ENCODE data around the gene ENHO.

ENHO gene

DNA sequence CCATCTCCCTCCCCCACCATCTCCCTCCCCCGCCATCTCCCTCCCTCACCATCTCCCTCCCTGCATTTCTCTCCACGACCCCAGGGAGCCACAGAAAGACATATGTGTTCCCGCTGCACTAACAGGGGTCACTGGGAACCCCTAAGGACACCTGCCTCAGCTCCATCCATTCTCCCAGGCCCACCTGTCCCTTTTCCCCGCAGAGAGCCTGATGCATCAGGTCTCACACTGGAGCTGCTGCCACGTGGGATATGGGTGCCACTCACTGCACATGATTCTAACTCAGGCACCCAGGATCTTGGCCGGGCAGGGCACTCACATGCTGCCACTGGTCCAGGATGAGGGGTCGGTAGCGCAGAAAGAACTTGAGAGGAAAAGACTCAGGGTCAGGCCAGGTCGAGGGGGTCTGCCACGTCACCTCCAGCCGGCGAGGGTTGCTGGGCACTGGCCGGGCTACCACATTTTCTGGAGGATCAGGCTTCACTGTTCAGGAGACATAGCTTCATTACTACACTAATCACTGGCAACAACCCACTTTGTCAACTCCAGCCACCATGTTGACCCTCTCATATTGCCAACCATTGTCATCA lies 33.2 kb upstream of the ENHO start:
- H4K91ac ChIP-seq (ENCODE audit: low read depth, low read length, poor library complexity), result no peak overlapping the region
- H3K14ac ChIP-seq (ENCODE audit: low read length), result no peak overlapping the region
- no peaks in the 10 kb centered on the region for H3K79me1 ChIP-seq (ENCODE audit: low read depth, low read length)
- no CpG with 5 or more reads among the region's 13 CpGs for WGBS, 2 donors (ENCODE audit: extremely low coverage in 2 of 2, insufficient read length in 2 of 2, insufficient replicate concordance in 1 of 2)
- peaks cover 27 to 34% of the 10 kb centered on the region in 2 donors for H3K4me1 ChIP-seq (ENCODE audit: control insufficient read depth in 2 of 2, insufficient read depth in 1 of 2, low read depth in 1 of 2, low read length in 2 of 2)
- H3K27ac ChIP-seq (replicated peaks; ENCODE audit: low read length), result no peak overlapping the region
- H3K9ac ChIP-seq (ENCODE audit: low read depth, low read length, poor library complexity), result peak overlapping the region; percentile 18
- H3K36me3 ChIP-seq (replicated peaks in 1 of 2; ENCODE audit: control insufficient read depth in 2 of 2, insufficient read depth in 2 of 2, low read length in 2 of 2), result peaks cover 27 to 96% of the 10 kb centered on the region in 2 donors
- H4K8ac ChIP-seq (ENCODE audit: low read depth, low read length), result no peak overlapping the region
- no peak for DNase-seq (ENCODE audit: low spot score)
- H3K4me3 ChIP-seq (ENCODE audit: low read length in 2 of 2), result no peak overlapping the region
- H2BK15ac ChIP-seq (ENCODE audit: low read length), result no peak overlapping the region
- H3K4me2 ChIP-seq (ENCODE audit: insufficient read depth, low read length, poor library complexity, severe bottlenecking), result no peak overlapping the region
- no peak overlapping the region for H3K4ac ChIP-seq (ENCODE audit: low read length)
- H2AFZ ChIP-seq (ENCODE audit: low read length), result no peak overlapping the region
- H3K9me3 ChIP-seq (replicated peaks in 1 of 2; ENCODE audit: control insufficient read depth in 2 of 2, insufficient read depth in 1 of 2, low read depth in 1 of 2, low read length in 2 of 2), result no peaks in the 10 kb centered on the region
- H2BK120ac ChIP-seq (ENCODE audit: low read depth, low read length), result no peak overlapping the region
- no peaks in the 10 kb centered on the region for H3K27me3 ChIP-seq (ENCODE audit: control insufficient read depth in 3 of 3, insufficient read depth in 3 of 3, low read depth in 1 of 3, low read length in 3 of 3)
- H2BK12ac ChIP-seq (ENCODE audit: low read length), result no peak overlapping the region
- H3K18ac ChIP-seq (ENCODE audit: low read length), result no peak overlapping the region
- no peak overlapping the region for H2BK5ac ChIP-seq (ENCODE audit: low read length)
- no peak overlapping the region for H2AK5ac ChIP-seq (ENCODE audit: low read depth, low read length)
- H3K23ac ChIP-seq (ENCODE audit: low read depth, low read length, poor library complexity), result no peak overlapping the region

DNA sequence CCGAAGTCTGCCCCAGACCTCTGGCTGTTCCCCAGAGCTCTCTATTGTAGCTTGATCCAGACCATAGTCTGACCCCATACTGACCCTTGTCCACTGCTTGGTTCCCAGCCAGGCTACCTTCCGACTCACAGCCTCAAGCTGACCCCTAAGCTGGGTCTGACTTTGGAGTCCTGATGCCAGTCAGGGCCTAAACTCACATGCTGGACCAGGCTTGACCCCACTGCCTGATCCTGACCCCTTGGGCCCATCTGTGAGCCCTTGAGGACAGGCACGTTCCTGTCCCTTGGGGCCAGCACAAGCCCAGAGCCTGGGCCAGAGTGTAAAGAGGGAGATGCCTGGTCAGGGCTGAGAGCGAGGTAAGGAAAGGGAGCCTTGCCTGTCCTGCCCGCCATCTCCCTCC lies 32.7 kb upstream of the ENHO start:
- H3K36me3 ChIP-seq (replicated peaks in 1 of 2; ENCODE audit: control insufficient read depth in 2 of 2, insufficient read depth in 2 of 2, low read length in 2 of 2), result peaks cover 28 to 96% of the 10 kb centered on the region in 2 donors
- no peaks in the 10 kb centered on the region for H3K27me3 ChIP-seq (ENCODE audit: control insufficient read depth in 3 of 3, insufficient read depth in 3 of 3, low read depth in 1 of 3, low read length in 3 of 3)
- WGBS, 2 donors (ENCODE audit: extremely low coverage in 2 of 2, insufficient read length in 2 of 2, insufficient replicate concordance in 1 of 2), result no CpG with 5 or more reads among the region's 5 CpGs
- no peak overlapping the region for H2BK120ac ChIP-seq (ENCODE audit: low read depth, low read length)
- peaks cover 22 to 29% of the 10 kb centered on the region in 2 donors for H3K4me1 ChIP-seq (ENCODE audit: control insufficient read depth in 2 of 2, insufficient read depth in 1 of 2, low read depth in 1 of 2, low read length in 2 of 2)
- H3K4me3 ChIP-seq (ENCODE audit: low read length in 2 of 2), result no peak overlapping the region
- peak overlapping the region; percentile 7 for H3K9ac ChIP-seq (ENCODE audit: low read depth, low read length, poor library complexity)
- no peak overlapping the region for H3K14ac ChIP-seq (ENCODE audit: low read length)
- no peak overlapping the region for H4K8ac ChIP-seq (ENCODE audit: low read depth, low read length)
- H3K9me3 ChIP-seq (replicated peaks in 1 of 2; ENCODE audit: control insufficient read depth in 2 of 2, insufficient read depth in 1 of 2, low read depth in 1 of 2, low read length in 2 of 2), result no peaks in the 10 kb centered on the region
- no peak overlapping the region for H2BK5ac ChIP-seq (ENCODE audit: low read length)
- DNase-seq (ENCODE audit: low spot score), result no peak
- H3K27ac ChIP-seq (replicated peaks; ENCODE audit: low read length), result no peak overlapping the region
- peak overlapping the region; percentile 4 for H3K18ac ChIP-seq (ENCODE audit: low read length)
- no peak overlapping the region for H3K4ac ChIP-seq (ENCODE audit: low read length)
- H2BK15ac ChIP-seq (ENCODE audit: low read length), result no peak overlapping the region
- H3K23ac ChIP-seq (ENCODE audit: low read depth, low read length, poor library complexity), result no peak overlapping the region
- no peak overlapping the region for H4K91ac ChIP-seq (ENCODE audit: low read depth, low read length, poor library complexity)
- no peak overlapping the region for H2AK5ac ChIP-seq (ENCODE audit: low read depth, low read length)
- no peaks in the 10 kb centered on the region for H3K79me1 ChIP-seq (ENCODE audit: low read depth, low read length)
- H2AFZ ChIP-seq (ENCODE audit: low read length), result no peak overlapping the region
- no peak overlapping the region for H2BK12ac ChIP-seq (ENCODE audit: low read length)
- H3K4me2 ChIP-seq (ENCODE audit: insufficient read depth, low read length, poor library complexity, severe bottlenecking), result no peak overlapping the region

DNA sequence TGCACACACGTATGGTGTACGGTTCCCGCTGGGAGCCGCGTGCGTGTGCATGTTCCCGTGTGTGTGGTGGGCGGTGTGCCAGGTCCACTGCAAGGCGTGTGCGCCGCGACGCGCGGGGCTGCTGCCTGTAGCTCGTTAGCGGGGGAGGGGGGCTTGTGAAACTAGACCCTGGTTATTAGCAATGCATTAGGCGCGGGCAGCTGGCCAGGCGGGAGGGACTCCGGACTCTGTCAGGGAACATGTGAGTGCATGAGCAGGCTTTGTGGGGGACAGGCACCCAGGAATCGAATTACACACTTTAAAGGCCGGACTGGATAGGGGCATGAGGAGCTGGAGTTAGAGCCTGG lies 32.2 kb upstream of the ENHO start:
- H3K4me3 ChIP-seq (ENCODE audit: low read length in 2 of 2), result no peak overlapping the region
- H4K8ac ChIP-seq (ENCODE audit: low read depth, low read length), result no peak overlapping the region
- WGBS, 2 donors (ENCODE audit: extremely low coverage in 2 of 2, insufficient read length in 2 of 2, insufficient replicate concordance in 1 of 2), result no CpG with 5 or more reads among the region's 23 CpGs
- H3K4ac ChIP-seq (ENCODE audit: low read length), result no peak overlapping the region
- no peak overlapping the region for H2AK5ac ChIP-seq (ENCODE audit: low read depth, low read length)
- no peak for DNase-seq (ENCODE audit: low spot score)
- H3K23ac ChIP-seq (ENCODE audit: low read depth, low read length, poor library complexity), result no peak overlapping the region
- no peaks in the 10 kb centered on the region for H3K9me3 ChIP-seq (replicated peaks in 1 of 2; ENCODE audit: control insufficient read depth in 2 of 2, insufficient read depth in 1 of 2, low read depth in 1 of 2, low read length in 2 of 2)
- H3K14ac ChIP-seq (ENCODE audit: low read length), result peak overlapping the region; percentile 49
- no peaks in the 10 kb centered on the region for H3K27me3 ChIP-seq (ENCODE audit: control insufficient read depth in 3 of 3, insufficient read depth in 3 of 3, low read depth in 1 of 3, low read length in 3 of 3)
- H3K79me1 ChIP-seq (ENCODE audit: low read depth, low read length), result no peaks in the 10 kb centered on the region
- H2BK120ac ChIP-seq (ENCODE audit: low read depth, low read length), result no peak overlapping the region
- no peak overlapping the region for H3K4me2 ChIP-seq (ENCODE audit: insufficient read depth, low read length, poor library complexity, severe bottlenecking)
- no peak overlapping the region for H2BK12ac ChIP-seq (ENCODE audit: low read length)
- H3K4me1 ChIP-seq (ENCODE audit: control insufficient read depth in 2 of 2, insufficient read depth in 1 of 2, low read depth in 1 of 2, low read length in 2 of 2), result peaks cover 16 to 24% of the 10 kb centered on the region in 2 donors
- H3K18ac ChIP-seq (ENCODE audit: low read length), result peak overlapping the region; percentile 39
- no peak overlapping the region for H2AFZ ChIP-seq (ENCODE audit: low read length)
- H4K91ac ChIP-seq (ENCODE audit: low read depth, low read length, poor library complexity), result no peak overlapping the region
- H3K27ac ChIP-seq (replicated peaks; ENCODE audit: low read length), result no peak overlapping the region
- no peak overlapping the region for H3K9ac ChIP-seq (ENCODE audit: low read depth, low read length, poor library complexity)
- no peak overlapping the region for H2BK15ac ChIP-seq (ENCODE audit: low read length)
- H2BK5ac ChIP-seq (ENCODE audit: low read length), result no peak overlapping the region
- H3K36me3 ChIP-seq (replicated peaks in 1 of 2; ENCODE audit: control insufficient read depth in 2 of 2, insufficient read depth in 2 of 2, low read length in 2 of 2), result peaks cover 28 to 96% of the 10 kb centered on the region in 2 donors

DNA sequence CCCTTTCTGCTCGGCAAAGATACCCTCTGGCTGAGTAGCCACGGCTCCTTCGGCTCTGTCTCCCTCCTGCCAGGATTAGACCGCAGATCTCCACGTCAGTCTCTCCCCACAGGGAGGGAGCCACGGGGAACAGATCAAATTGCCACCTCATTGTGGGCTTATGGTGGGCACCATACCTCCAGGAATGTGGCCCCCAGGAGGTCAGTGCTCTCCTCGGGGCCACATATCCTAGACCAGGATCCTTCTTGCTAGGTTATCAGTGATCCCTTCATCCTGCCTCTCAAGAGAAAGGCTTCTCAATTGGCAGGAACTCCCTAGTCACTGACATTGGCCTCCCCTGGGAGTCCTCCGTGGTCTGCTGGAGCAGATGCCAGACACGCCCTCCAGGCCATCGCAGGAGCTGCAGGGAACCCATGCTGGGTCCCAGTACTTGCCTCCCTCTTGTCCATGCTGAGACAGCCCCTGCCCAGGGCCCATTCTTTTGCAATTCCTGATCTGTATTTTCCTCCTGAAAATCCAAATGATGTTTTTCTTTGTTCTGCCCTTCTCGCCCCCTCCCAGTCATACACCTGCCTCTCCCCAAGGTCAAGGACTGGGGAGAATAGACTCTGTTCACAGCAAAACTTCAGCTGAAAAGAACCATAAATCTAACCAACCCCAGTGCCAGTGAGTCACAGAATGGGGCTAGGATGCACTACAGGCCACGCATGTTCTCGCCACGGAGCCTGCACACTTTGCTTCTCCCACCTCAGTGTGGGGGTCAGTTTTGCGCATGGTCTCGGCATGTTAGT lies 31.6 kb upstream of the ENHO start:
- H3K79me1 ChIP-seq (ENCODE audit: low read depth, low read length), result no peaks in the 10 kb centered on the region
- H3K23ac ChIP-seq (ENCODE audit: low read depth, low read length, poor library complexity), result no peak overlapping the region
- no peaks in the 10 kb centered on the region for H3K27me3 ChIP-seq (ENCODE audit: control insufficient read depth in 3 of 3, insufficient read depth in 3 of 3, low read depth in 1 of 3, low read length in 3 of 3)
- no peak overlapping the region for H4K91ac ChIP-seq (ENCODE audit: low read depth, low read length, poor library complexity)
- no peak overlapping the region for H3K9ac ChIP-seq (ENCODE audit: low read depth, low read length, poor library complexity)
- H2BK120ac ChIP-seq (ENCODE audit: low read depth, low read length), result no peak overlapping the region
- H2AFZ ChIP-seq (ENCODE audit: low read length), result no peak overlapping the region
- no peak overlapping the region for H3K27ac ChIP-seq (replicated peaks; ENCODE audit: low read length)
- H3K14ac ChIP-seq (ENCODE audit: low read length), result peak overlapping the region; percentile 49
- peak overlapping the region; percentile 39 for H3K18ac ChIP-seq (ENCODE audit: low read length)
- no peak overlapping the region for H2BK15ac ChIP-seq (ENCODE audit: low read length)
- no peaks in the 10 kb centered on the region for H3K9me3 ChIP-seq (replicated peaks in 1 of 2; ENCODE audit: control insufficient read depth in 2 of 2, insufficient read depth in 1 of 2, low read depth in 1 of 2, low read length in 2 of 2)
- H3K4me3 ChIP-seq (ENCODE audit: low read length in 2 of 2), result no peak overlapping the region
- H3K4me1 ChIP-seq (ENCODE audit: control insufficient read depth in 2 of 2, insufficient read depth in 1 of 2, low read depth in 1 of 2, low read length in 2 of 2), result peaks cover 12 to 21% of the 10 kb centered on the region in 2 donors
- H2BK5ac ChIP-seq (ENCODE audit: low read length), result no peak overlapping the region
- H2BK12ac ChIP-seq (ENCODE audit: low read length), result no peak overlapping the region
- no peak for DNase-seq (ENCODE audit: low spot score)
- H2AK5ac ChIP-seq (ENCODE audit: low read depth, low read length), result no peak overlapping the region
- WGBS, 2 donors (ENCODE audit: extremely low coverage in 2 of 2, insufficient read length in 2 of 2, insufficient replicate concordance in 1 of 2), result no CpG with 5 or more reads among the region's 16 CpGs
- H3K4me2 ChIP-seq (ENCODE audit: insufficient read depth, low read length, poor library complexity, severe bottlenecking), result no peak overlapping the region
- H3K4ac ChIP-seq (ENCODE audit: low read length), result no peak overlapping the region
- peaks cover 28 to 96% of the 10 kb centered on the region in 2 donors for H3K36me3 ChIP-seq (replicated peaks in 1 of 2; ENCODE audit: control insufficient read depth in 2 of 2, insufficient read depth in 2 of 2, low read length in 2 of 2)
- H4K8ac ChIP-seq (ENCODE audit: low read depth, low read length), result no peak overlapping the region
